H9 (cell line): ENCODE data around the gene PCYT1A. TPM values are rescaled to one million over a fixed set of nuclear protein-coding genes. Genes with fewer than 3 reads are reported as not detected.

Experiments used
- DNase-seq: peaks from one replicate; pipeline ENCODE4 v3.0.0-alpha.2; 2017
- H2AFZ ChIP-seq: one replicate; pipeline ENCODE4 v1.6.1; 2013; ENCODE audit warnings: mild to moderate bottlenecking, low read length, control low read depth, moderate library complexity
- H2AK5ac ChIP-seq: 2 replicates; pipeline ENCODE4 v1.6.1; 2013; ENCODE audit warnings: low read length, control low read depth, mixed read lengths; ENCODE audit not compliant: insufficient read length
- H2BK120ac ChIP-seq: one replicate; pipeline ENCODE4 v1.6.1; 2013; ENCODE audit warnings: low read depth, mild to moderate bottlenecking, low read length, control low read depth, inconsistent platforms; ENCODE audit not compliant: poor library complexity, severe bottlenecking
- H2BK12ac ChIP-seq: 2 replicates; pipeline ENCODE4 v1.6.1; 2013; ENCODE audit warnings: low read length, control low read depth, mixed read lengths, low read depth; ENCODE audit not compliant: insufficient read length
- H2BK15ac ChIP-seq: 2 replicates; pipeline ENCODE4 v1.6.1; 2013; ENCODE audit warnings: low read depth, low read length, control low read depth
- H2BK20ac ChIP-seq: one replicate; pipeline ENCODE4 v1.6.1; 2013; ENCODE audit warnings: low read depth, mild to moderate bottlenecking, low read length, control low read depth, inconsistent platforms; ENCODE audit not compliant: poor library complexity, severe bottlenecking
- H2BK5ac ChIP-seq: 2 replicates; pipeline ENCODE4 v1.6.1; 2013; ENCODE audit warnings: low read length, control low read depth, mixed read lengths; ENCODE audit not compliant: insufficient read length
- H3K14ac ChIP-seq: 2 replicates; pipeline ENCODE4 v1.6.1; 2013; ENCODE audit warnings: low read length, control low read depth; ENCODE audit not compliant: insufficient read depth
- H3K18ac ChIP-seq: 2 replicates; pipeline ENCODE4 v1.6.1; 2013; ENCODE audit warnings: low read depth, mild to moderate bottlenecking, mixed read lengths, low read length, control low read depth; ENCODE audit not compliant: insufficient read length
- H3K23ac ChIP-seq: 2 replicates; pipeline ENCODE4 v1.6.1; 2013; ENCODE audit warnings: low read length, control low read depth, mixed read lengths, low read depth; ENCODE audit not compliant: insufficient read length
- H3K23me2 ChIP-seq: 2 replicates; pipeline ENCODE4 v1.6.1; 2013; ENCODE audit warnings: low read depth, mild to moderate bottlenecking, mixed read lengths, low read length, control low read depth; ENCODE audit not compliant: insufficient read length, poor library complexity, severe bottlenecking
- H3K27ac ChIP-seq: 2 replicates; pipeline ENCODE4 v1.5.1; 2013; ENCODE audit warnings: low read length, control low read depth, mixed read lengths, low read depth; ENCODE audit not compliant: insufficient read length
- H3K27me3 ChIP-seq: 2 replicates; pipeline ENCODE4 v1.6.1; 2013; ENCODE audit warnings: low read length, control low read depth, inconsistent platforms; ENCODE audit not compliant: insufficient read depth
- H3K4ac ChIP-seq: 2 replicates; pipeline ENCODE4 v1.6.1; 2013; ENCODE audit warnings: low read depth, mild to moderate bottlenecking, control low read depth, inconsistent platforms, low read length, moderate library complexity
- H3K4me1 ChIP-seq: 2 replicates; pipeline ENCODE4 v1.6.1; 2013; ENCODE audit warnings: low read length, control low read depth, inconsistent platforms; ENCODE audit not compliant: insufficient read depth
- H3K4me2 ChIP-seq: 2 replicates; pipeline ENCODE4 v1.6.1; 2013; ENCODE audit warnings: low read length, control low read depth, mixed read lengths; ENCODE audit not compliant: insufficient read length, insufficient read depth
- H3K56ac ChIP-seq: 2 replicates; pipeline ENCODE4 v1.6.1; 2013; ENCODE audit warnings: low read depth, mild to moderate bottlenecking, mixed read lengths, low read length, control low read depth; ENCODE audit not compliant: insufficient read length
- H3K79me1 ChIP-seq: 2 replicates; pipeline ENCODE4 v1.6.1; 2013; ENCODE audit warnings: low read depth, mild to moderate bottlenecking, moderate library complexity, low read length, control low read depth, inconsistent platforms; ENCODE audit not compliant: insufficient read depth, poor library complexity, severe bottlenecking
- H3K79me2 ChIP-seq: 2 replicates; pipeline ENCODE4 v1.6.1; 2013; ENCODE audit warnings: low read length, control low read depth, inconsistent platforms; ENCODE audit not compliant: insufficient read depth
- H3K9ac ChIP-seq: 2 replicates; pipeline ENCODE4 v1.6.1; 2013; ENCODE audit warnings: low read length, control low read depth, mixed read lengths; ENCODE audit not compliant: insufficient read length; ENCODE audit errors: extremely low read depth
- H3K9me3 ChIP-seq: one replicate; pipeline ENCODE4 v1.6.1; 2013; ENCODE audit warnings: low read depth, low read length, inconsistent platforms; ENCODE audit not compliant: control insufficient read depth
- H3T11ph ChIP-seq: one replicate; pipeline ENCODE4 v1.6.1; 2013; ENCODE audit warnings: mild to moderate bottlenecking, low read length, control low read depth, inconsistent platforms
- H4K20me1 ChIP-seq: one replicate; pipeline ENCODE4 v1.6.1; 2013; ENCODE audit not compliant: control insufficient read depth, insufficient read length, insufficient read depth
- H4K5ac ChIP-seq: 2 replicates; pipeline ENCODE4 v1.6.1; 2013; ENCODE audit warnings: low read depth, mild to moderate bottlenecking, mixed read lengths, low read length, control low read depth; ENCODE audit not compliant: insufficient read length
- H4K8ac ChIP-seq: replicated peaks from 2 replicates; pipeline ENCODE4 v1.6.1; 2013; ENCODE audit warnings: low read length, control low read depth, mixed read lengths, low read depth; ENCODE audit not compliant: insufficient read length
- H4K91ac ChIP-seq: 2 replicates; pipeline ENCODE4 v1.6.1; 2013; ENCODE audit warnings: low read depth, mild to moderate bottlenecking, moderate library complexity, mixed read lengths, low read length, control low read depth; ENCODE audit not compliant: insufficient read length
- H3K27ac Mint-ChIP-seq, 3 experiments: 2 replicates in 2 of 3; 3 replicates in 1 of 3; pipeline ENCODE4 v1.8.0; 2020 to 2021; ENCODE audit warnings: mixed read lengths in 3 of 3, mild to moderate bottlenecking in 1 of 3, moderate library complexity in 1 of 3
- H3K27me3 Mint-ChIP-seq: 2 replicates; pipeline ENCODE4 v1.8.0; 2021; ENCODE audit warnings: low read depth, mild to moderate bottlenecking, moderate library complexity, mixed read lengths
- H3K36me3 Mint-ChIP-seq, 3 experiments: 2 replicates in 2 of 3; 3 replicates in 1 of 3; pipeline ENCODE4 v1.8.0; 2020 to 2021; ENCODE audit warnings: low read depth in 3 of 3, mixed read lengths in 3 of 3; ENCODE audit not compliant: insufficient read depth in 1 of 3
- H3K4me1 Mint-ChIP-seq, 2 experiments: 2 replicates each; pipeline ENCODE4 v1.8.0; 2020; ENCODE audit warnings: mixed read lengths in 2 of 2
- H3K4me3 Mint-ChIP-seq, 2 experiments: 2 replicates in 1 of 2; 3 replicates in 1 of 2; pipeline ENCODE4 v1.8.0; 2020 to 2021; ENCODE audit warnings: mild to moderate bottlenecking in 2 of 2, mixed read lengths in 2 of 2, moderate library complexity in 1 of 2
- H3K9me3 Mint-ChIP-seq, 2 experiments: 2 replicates in 1 of 2; 3 replicates in 1 of 2; pipeline ENCODE4 v1.8.0; 2020; ENCODE audit warnings: mild to moderate bottlenecking in 2 of 2, mixed read lengths in 2 of 2, moderate library complexity in 1 of 2
- WGBS: extraction: QIAGEN DNeasy Blood & Tissue Kit; methylation state at CpG from one replicate; pipeline ENCODE4 v1.1.7; 2013; ENCODE audit warnings: missing lambda C conversion rate, low lambda C conversion rate, mixed read lengths; ENCODE audit not compliant: insufficient read length; ENCODE audit errors: extremely low coverage; 5-methylcytosine and 5-hydroxymethylcytosine counted together
- total RNA-seq: library from RNA; stranded (reverse); gene quantifications from 2 replicates; pipeline ENCODE4 v1.2.1, GENCODE V29; 2021
- TF ChIP-seq, protein P1 (sequence below): fragments of 200-600 bp; sonication (generic); conservative IDR thresholded peaks from 3 replicates; pipeline ENCODE4 v1.8.0; 2021; ENCODE audit warnings: antibody characterized with exemption, mild to moderate bottlenecking

Gene PCYT1A
- total RNA-seq, 1 experiment from 2014 or later = 31.6 TPM

DNA sequence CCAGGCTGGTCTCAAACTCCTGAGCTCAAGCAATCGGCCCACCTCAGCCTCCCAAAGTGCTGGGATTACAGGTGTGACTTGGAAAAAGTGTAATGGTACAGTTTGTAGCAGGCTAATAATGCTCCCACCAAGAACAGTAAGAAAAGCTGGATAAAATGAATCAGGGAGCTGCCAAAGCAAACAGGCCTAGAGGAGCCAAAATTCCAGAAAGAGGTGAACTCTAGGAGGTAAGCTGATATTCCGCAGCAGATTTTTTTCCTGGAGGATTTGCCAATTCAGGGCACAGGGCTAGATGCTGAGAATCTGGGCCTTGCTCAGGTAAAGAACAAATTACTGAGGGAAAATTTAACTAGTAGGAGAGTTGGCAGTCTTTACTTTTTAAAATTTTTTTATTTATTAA is 11.0 kb upstream of the PCYT1A start:
- Histone ChIP-seq H3K23ac (no peak overlapping the region), H4K5ac (no peak overlapping the region), H3K79me1 (no peaks in the 10 kb centered on the region), H3K9me3 (no peaks in the 10 kb centered on the region), H2BK5ac (no peak overlapping the region), H2BK12ac (no peak overlapping the region), H3K14ac (no peak overlapping the region), H3K9ac (no peak overlapping the region), H2BK15ac (no peak overlapping the region), H4K91ac (no peak overlapping the region), H3T11ph (no peak overlapping the region), H3K4ac (no peak overlapping the region), H2AFZ (no peak overlapping the region), H3K23me2 (no peaks in the 10 kb centered on the region), H2AK5ac (no peak overlapping the region), H2BK120ac (no peak overlapping the region), H4K20me1 (no peaks in the 10 kb centered on the region), H4K8ac (no peak overlapping the region), H3K4me2 (no peak overlapping the region), H2BK20ac (no peak overlapping the region), H3K79me2 (no peaks in the 10 kb centered on the region), H3K18ac (no peak overlapping the region), H3K27me3 (no peaks in the 10 kb centered on the region), H3K4me1 (no peaks in the 10 kb centered on the region), H3K56ac (no peak overlapping the region), H3K27ac (no peak overlapping the region)
- no peak for DNase-seq
- Mint-ChIP-seq H3K9me3 (no peaks in the 10 kb centered on the region), H3K4me1 (no peaks in the 10 kb centered on the region), H3K27ac (no peak overlapping the region), H3K4me3 (no peak overlapping the region), H3K27me3 (no peaks in the 10 kb centered on the region), H3K36me3 (peaks cover 1 to 20% (median 8%) of the 10 kb centered on the region in 3 experiments; a peak in 6 of 7 replicates)
- WGBS = no CpG with 5 or more reads among the region's 2 CpGs
- TF ChIP-seq, protein P1, sequence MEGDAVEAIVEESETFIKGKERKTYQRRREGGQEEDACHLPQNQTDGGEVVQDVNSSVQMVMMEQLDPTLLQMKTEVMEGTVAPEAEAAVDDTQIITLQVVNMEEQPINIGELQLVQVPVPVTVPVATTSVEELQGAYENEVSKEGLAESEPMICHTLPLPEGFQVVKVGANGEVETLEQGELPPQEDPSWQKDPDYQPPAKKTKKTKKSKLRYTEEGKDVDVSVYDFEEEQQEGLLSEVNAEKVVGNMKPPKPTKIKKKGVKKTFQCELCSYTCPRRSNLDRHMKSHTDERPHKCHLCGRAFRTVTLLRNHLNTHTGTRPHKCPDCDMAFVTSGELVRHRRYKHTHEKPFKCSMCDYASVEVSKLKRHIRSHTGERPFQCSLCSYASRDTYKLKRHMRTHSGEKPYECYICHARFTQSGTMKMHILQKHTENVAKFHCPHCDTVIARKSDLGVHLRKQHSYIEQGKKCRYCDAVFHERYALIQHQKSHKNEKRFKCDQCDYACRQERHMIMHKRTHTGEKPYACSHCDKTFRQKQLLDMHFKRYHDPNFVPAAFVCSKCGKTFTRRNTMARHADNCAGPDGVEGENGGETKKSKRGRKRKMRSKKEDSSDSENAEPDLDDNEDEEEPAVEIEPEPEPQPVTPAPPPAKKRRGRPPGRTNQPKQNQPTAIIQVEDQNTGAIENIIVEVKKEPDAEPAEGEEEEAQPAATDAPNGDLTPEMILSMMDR = no peak
